ENCODE results near the gene TACC2. TPM values are rescaled to one million over a fixed set of nuclear protein-coding genes. Genes with fewer than 3 reads are reported as not detected.
A peak's percentile ranks its signal among the peaks of the same experiment; 100 is the strongest.

The TACC2 gene
- total RNA-seq, 2 experiments from 2014 or later: not detected

GRCh38 chr10:122294511-122295450 is 305.8 kb downstream of the TACC2 start:
- CTCF ChIA-PET: interaction anchor here (1.1 to 1.8 kb wide), 2 partner anchors 140 to 271 kb away, joined by 3 to 5 read pairs; no protein-coding TSS in a partner anchor
- intact Hi-C loops (cut with micrococcal nuclease): no loop called here
- no peak for DNase-seq
- H3K9me3 Mint-ChIP-seq: no peaks in the 10 kb centered on the region
- no peak overlapping the region for H3K27ac Mint-ChIP-seq
- peaks cover 4% of the 10 kb centered on the region for H3K4me1 Mint-ChIP-seq (ENCODE audit: low read depth)
- no peaks in the 10 kb centered on the region for H3K27me3 Mint-ChIP-seq (ENCODE audit: low read depth)
- H3K4me3 Mint-ChIP-seq: no peak overlapping the region
- no peaks in the 10 kb centered on the region for H3K36me3 Mint-ChIP-seq (ENCODE audit: low read depth)

GRCh38 chr10:122295451-122295809 is 306.5 kb downstream of the TACC2 start:
- no peak for DNase-seq
- no peak overlapping the region for H3K4me3 Mint-ChIP-seq
- H3K9me3 Mint-ChIP-seq: no peaks in the 10 kb centered on the region
- no peaks in the 10 kb centered on the region for H3K36me3 Mint-ChIP-seq (ENCODE audit: low read depth)
- H3K4me1 Mint-ChIP-seq (ENCODE audit: low read depth): peaks cover 4% of the 10 kb centered on the region
- intact Hi-C loops (cut with micrococcal nuclease): no loop called here
- H3K27ac Mint-ChIP-seq: no peak overlapping the region
- H3K27me3 Mint-ChIP-seq (ENCODE audit: low read depth): no peaks in the 10 kb centered on the region
- CTCF ChIA-PET: interaction anchor here (2.3 kb wide), 1 partner anchor 139 kb away, joined by 8 read pairs; no protein-coding TSS in a partner anchor

- no peak for DNase-seq
- Mint-ChIP-seq H3K9me3 (no peaks in the 10 kb centered on the region), H3K27ac (no peak overlapping the region), H3K4me1 (ENCODE audit: low read depth) (peaks cover 4% of the 10 kb centered on the region), H3K27me3 (ENCODE audit: low read depth) (no peaks in the 10 kb centered on the region), H3K36me3 (ENCODE audit: low read depth) (no peaks in the 10 kb centered on the region), H3K4me3 (no peak overlapping the region)
- intact Hi-C loops (cut with micrococcal nuclease): no loop called here
- CTCF ChIA-PET: interaction anchor here (0.5 to 4.2 kb wide), 7 partner anchors 11 to 278 kb away, joined by 3 to 39 read pairs (median 3); no protein-coding TSS in a partner anchor
These were observed 307.6 kb downstream of the TACC2 start for GRCh38 chr10:122296363-122297120.

GRCh38 chr10:122297583-122297982 is 308.6 kb downstream of the TACC2 start:
- no peak overlapping the region for H3K27ac Mint-ChIP-seq
- H3K9me3 Mint-ChIP-seq: no peaks in the 10 kb centered on the region
- H3K4me1 Mint-ChIP-seq (ENCODE audit: low read depth): peaks cover 4% of the 10 kb centered on the region
- no peak for DNase-seq
- intact Hi-C loops (cut with micrococcal nuclease): no loop called here
- H3K36me3 Mint-ChIP-seq (ENCODE audit: low read depth): no peaks in the 10 kb centered on the region
- no peak overlapping the region for H3K4me3 Mint-ChIP-seq
- H3K27me3 Mint-ChIP-seq (ENCODE audit: low read depth): no peaks in the 10 kb centered on the region
- CTCF ChIA-PET: interaction anchor here (1.2 to 4.2 kb wide), 8 partner anchors 12 to 268 kb away, joined by 3 to 44 read pairs (median 8); no protein-coding TSS in a partner anchor

- no peak overlapping the region for H3K27ac Mint-ChIP-seq
- intact Hi-C loops (cut with micrococcal nuclease): loop anchor here (1.0 kb wide), 4 partner anchors 44 to 406 kb away; no protein-coding TSS in a partner anchor
- H3K36me3 Mint-ChIP-seq (ENCODE audit: low read depth): no peaks in the 10 kb centered on the region
- CTCF ChIA-PET: interaction anchor here (0.9 to 4.2 kb wide), 20 partner anchors 9 to 268 kb away, joined by 3 to 44 read pairs (median 4); no protein-coding TSS in a partner anchor
- peaks cover 4% of the 10 kb centered on the region for H3K4me1 Mint-ChIP-seq (ENCODE audit: low read depth)
- DNase-seq: no peak
- H3K4me3 Mint-ChIP-seq: no peak overlapping the region
- H3K9me3 Mint-ChIP-seq: no peaks in the 10 kb centered on the region
- no peaks in the 10 kb centered on the region for H3K27me3 Mint-ChIP-seq (ENCODE audit: low read depth)
These were observed 309.2 kb downstream of the TACC2 start for GRCh38 chr10:122298206-122298597.

- no peak overlapping the region for H3K27ac Mint-ChIP-seq
These were observed 309.8 kb downstream of the TACC2 start for GRCh38 chr10:122298598-122299301.

GRCh38 chr10:122299423-122300075 is 310.6 kb downstream of the TACC2 start:
- intact Hi-C loops (cut with micrococcal nuclease): no loop called here
- Mint-ChIP-seq H3K27me3 (ENCODE audit: low read depth) (no peaks in the 10 kb centered on the region), H3K36me3 (ENCODE audit: low read depth) (no peaks in the 10 kb centered on the region), H3K27ac (no peak overlapping the region), H3K4me1 (ENCODE audit: low read depth) (peaks cover 3% of the 10 kb centered on the region), H3K4me3 (no peak overlapping the region), H3K9me3 (no peaks in the 10 kb centered on the region)
- DNase-seq: no peak
- CTCF ChIA-PET: interaction anchor here (0.7 to 4.2 kb wide), 31 partner anchors 8 to 266 kb away, joined by 3 to 44 read pairs (median 4); partner anchors contain the start of gene BTBD16

More at GRCh38 chr10:122298598-122299301, 309.8 kb downstream of the TACC2 start:
- Mint-ChIP-seq H3K36me3 (ENCODE audit: low read depth) (no peaks in the 10 kb centered on the region), H3K27me3 (ENCODE audit: low read depth) (no peaks in the 10 kb centered on the region), H3K9me3 (no peaks in the 10 kb centered on the region), H3K4me1 (ENCODE audit: low read depth) (peaks cover 3% of the 10 kb centered on the region), H3K4me3 (no peak overlapping the region)
- intact Hi-C loops (cut with micrococcal nuclease): loop anchor here (1.0 kb wide), 4 partner anchors 44 to 406 kb away; no protein-coding TSS in a partner anchor
- CTCF ChIA-PET: interaction anchor here (0.7 to 4.2 kb wide), 33 partner anchors 8 to 267 kb away, joined by 3 to 44 read pairs (median 4); partner anchors contain the start of gene BTBD16
- peak; percentile 82 for DNase-seq

GRCh38 chr10:122301055-122301810 is 312.3 kb downstream of the TACC2 start:
- intact Hi-C loops (cut with micrococcal nuclease): no loop called here
- no peaks in the 10 kb centered on the region for H3K36me3 Mint-ChIP-seq (ENCODE audit: low read depth)
- CTCF ChIA-PET: interaction anchor here (0.5 to 2.0 kb wide), 3 partner anchors 34 to 134 kb away, joined by 3 to 16 read pairs (median 3); no protein-coding TSS in a partner anchor
- H3K4me3 Mint-ChIP-seq: no peak overlapping the region
- H3K27ac Mint-ChIP-seq: no peak overlapping the region
- H3K4me1 Mint-ChIP-seq (ENCODE audit: low read depth): no peaks in the 10 kb centered on the region
- peaks cover 7% of the 10 kb centered on the region for H3K9me3 Mint-ChIP-seq
- no peak for DNase-seq
- no peaks in the 10 kb centered on the region for H3K27me3 Mint-ChIP-seq (ENCODE audit: low read depth)

- DNase-seq: no peak
- Mint-ChIP-seq H3K4me3 (no peak overlapping the region), H3K9me3 (peaks cover 7% of the 10 kb centered on the region), H3K27me3 (ENCODE audit: low read depth) (no peaks in the 10 kb centered on the region), H3K4me1 (ENCODE audit: low read depth) (no peaks in the 10 kb centered on the region), H3K36me3 (ENCODE audit: low read depth) (no peaks in the 10 kb centered on the region), H3K27ac (no peak overlapping the region)
- intact Hi-C loops (cut with micrococcal nuclease): no loop called here
- CTCF ChIA-PET: interaction anchor here (0.5 to 2.0 kb wide), 4 partner anchors 34 to 264 kb away, joined by 3 to 16 read pairs (median 4); no protein-coding TSS in a partner anchor
These were observed 312.8 kb downstream of the TACC2 start for GRCh38 chr10:122301811-122302115.

- intact Hi-C loops (cut with micrococcal nuclease): no loop called here
- Mint-ChIP-seq H3K9me3 (peaks cover 7% of the 10 kb centered on the region), H3K4me1 (ENCODE audit: low read depth) (no peaks in the 10 kb centered on the region), H3K27me3 (ENCODE audit: low read depth) (no peaks in the 10 kb centered on the region), H3K27ac (no peak overlapping the region), H3K4me3 (no peak overlapping the region), H3K36me3 (ENCODE audit: low read depth) (no peaks in the 10 kb centered on the region)
- no peak for DNase-seq
- CTCF ChIA-PET: interaction anchor here (0.9 to 2.0 kb wide), 3 partner anchors 35 to 263 kb away, joined by 3 to 16 read pairs (median 5); no protein-coding TSS in a partner anchor
These were observed 313.4 kb downstream of the TACC2 start for GRCh38 chr10:122302315-122302714.
